ENCODE data around the gene CIDEB.

The CIDEB gene

DNA sequence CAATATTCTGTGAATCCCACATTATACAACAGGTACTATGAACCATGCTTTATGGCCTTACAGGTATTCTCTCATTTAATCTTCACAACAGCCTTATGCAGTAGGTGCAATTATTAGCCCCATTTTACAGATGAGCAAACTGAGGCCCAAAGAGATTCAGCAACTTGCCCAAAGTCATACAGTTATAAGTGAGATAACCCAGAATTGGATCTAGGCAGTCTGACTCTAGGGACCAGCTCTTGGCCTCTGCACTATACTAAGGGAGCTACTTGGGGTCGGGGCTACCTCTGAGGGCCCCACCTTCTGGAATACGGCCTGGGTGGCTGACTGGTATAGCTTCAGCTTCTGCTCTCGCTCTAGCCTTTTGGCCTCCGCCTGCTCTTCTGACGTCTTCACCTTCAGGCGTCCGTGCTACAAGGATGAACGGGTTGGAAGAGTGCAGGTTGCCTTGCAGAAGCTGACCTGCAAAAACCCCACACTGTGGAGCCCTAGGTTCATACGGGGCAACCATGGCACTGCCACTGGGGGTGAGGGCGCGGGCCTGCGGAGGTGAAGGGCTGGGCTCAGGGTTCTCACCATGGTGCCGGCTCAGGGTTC lies 37.1 kb downstream of the CIDEB start:
- peak in 1 of 58 donors; percentile 30 for DNase-seq

GRCh38 chr14:24269910-24270536 lies 37.8 kb downstream of the CIDEB start:
- DNase-seq: no peak

DNA sequence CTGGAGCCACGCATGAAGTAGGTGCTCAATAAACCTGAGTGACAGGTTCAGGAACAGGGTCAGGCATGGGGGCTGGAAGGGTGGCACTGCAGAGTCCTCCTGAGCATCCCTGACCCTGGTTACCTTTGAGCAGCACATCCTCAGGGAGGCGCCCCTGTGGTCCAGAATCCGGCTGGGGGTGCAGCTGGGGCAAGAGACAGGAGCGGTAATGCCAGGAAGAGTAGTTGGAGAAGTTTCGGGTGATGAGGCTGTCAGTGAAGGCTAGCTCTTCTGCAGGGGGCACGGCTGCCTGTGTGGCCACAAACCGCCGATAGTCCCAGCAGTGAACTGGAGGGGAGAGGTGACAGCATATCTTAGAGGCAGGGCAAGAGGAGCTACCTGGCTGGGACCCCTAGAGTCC lies 38.4 kb downstream of the CIDEB start:
- DNase-seq: no peak

DNA sequence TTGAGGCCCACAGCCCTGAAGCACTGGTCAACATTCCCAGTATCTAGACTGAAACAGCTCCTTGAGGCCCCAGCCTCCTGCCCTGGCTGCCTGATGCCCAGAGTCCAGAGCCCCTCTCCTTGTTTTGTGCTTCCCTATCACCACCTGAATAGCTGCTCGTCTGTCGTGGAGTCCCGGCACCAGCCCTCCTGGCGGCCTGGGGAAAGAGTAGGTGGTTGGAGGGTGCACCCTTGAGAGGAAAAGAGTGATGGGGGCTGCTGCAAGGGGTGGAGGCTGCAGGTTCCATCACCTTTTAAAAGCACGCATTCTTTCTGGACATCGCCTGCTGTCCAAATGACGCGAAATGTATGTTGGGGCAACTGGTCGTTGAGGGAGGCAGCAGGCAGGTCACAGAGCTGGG lies 39.6 kb downstream of the CIDEB start:
- no peak for DNase-seq

GRCh38 chr14:24267516-24267915 lies 40.3 kb downstream of the CIDEB start:
- no peak for DNase-seq

DNA sequence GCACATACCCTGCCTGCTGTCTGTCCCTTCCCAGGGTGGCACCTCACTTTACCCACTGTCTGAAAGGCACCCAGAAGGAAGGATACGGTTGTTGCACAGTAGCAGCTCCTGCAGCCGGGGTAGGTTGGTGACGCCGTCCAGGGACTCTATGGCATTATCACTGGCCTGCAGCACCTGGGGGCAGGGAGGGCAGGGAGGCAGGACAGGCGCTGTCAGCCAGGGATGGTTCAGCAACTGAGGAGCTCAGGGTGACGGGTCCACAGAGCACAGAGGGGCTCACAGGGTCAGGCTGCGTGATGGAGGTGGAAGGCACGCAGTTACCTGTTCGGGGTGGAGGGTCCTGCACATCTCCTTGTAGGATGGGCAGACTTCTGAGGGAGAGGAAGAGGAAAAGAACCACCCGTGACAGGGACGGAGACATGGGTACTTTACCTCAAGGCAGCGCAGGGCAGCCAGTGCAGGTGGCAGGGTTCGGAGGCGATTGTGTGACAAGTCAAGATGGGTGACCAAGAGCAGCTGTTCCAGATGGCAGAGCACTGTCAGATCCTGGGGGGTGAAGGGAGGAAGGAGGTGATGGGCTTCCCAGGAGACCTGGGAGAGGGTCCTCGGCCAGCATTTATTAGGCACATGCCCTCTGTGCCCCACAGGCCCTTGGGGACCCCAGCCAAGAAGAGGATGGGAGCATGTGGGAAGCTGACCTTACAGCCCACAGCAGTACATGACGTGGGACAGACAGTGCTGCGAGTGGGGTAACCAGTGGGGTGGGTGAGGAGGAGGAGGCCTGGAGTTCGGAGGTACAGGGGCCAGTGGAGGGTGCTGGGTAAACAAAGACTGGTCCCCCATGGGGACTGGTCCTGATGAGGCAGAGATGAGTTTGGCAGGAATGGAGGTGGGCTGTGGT lies 41.2 kb downstream of the CIDEB start:
- DNase-seq: no peak

- no peak for DNase-seq
Observed at GRCh38 chr14:24264298-24264697, 43.5 kb downstream of the CIDEB start.

DNA sequence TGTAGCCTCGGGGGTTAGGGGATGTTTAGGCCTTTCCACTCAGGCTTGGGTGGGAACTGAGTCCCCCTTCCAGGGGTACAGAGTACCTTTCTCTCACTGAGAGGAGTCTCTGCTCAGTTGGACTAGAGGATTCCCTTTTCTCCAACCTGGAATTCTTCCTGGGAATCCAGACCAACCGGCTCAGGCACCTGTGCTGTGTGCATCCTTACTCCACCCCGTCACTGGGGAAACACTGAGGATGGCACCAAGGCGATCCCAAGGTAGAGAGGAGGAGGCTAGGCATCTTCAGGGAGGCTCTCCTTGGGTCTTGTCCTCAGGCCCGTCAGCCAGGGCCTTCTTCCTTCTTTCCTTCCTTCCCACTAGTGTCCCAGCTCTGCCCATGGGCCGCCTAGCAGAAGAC lies 43.9 kb downstream of the CIDEB start:
- DNase-seq: no peak

DNA sequence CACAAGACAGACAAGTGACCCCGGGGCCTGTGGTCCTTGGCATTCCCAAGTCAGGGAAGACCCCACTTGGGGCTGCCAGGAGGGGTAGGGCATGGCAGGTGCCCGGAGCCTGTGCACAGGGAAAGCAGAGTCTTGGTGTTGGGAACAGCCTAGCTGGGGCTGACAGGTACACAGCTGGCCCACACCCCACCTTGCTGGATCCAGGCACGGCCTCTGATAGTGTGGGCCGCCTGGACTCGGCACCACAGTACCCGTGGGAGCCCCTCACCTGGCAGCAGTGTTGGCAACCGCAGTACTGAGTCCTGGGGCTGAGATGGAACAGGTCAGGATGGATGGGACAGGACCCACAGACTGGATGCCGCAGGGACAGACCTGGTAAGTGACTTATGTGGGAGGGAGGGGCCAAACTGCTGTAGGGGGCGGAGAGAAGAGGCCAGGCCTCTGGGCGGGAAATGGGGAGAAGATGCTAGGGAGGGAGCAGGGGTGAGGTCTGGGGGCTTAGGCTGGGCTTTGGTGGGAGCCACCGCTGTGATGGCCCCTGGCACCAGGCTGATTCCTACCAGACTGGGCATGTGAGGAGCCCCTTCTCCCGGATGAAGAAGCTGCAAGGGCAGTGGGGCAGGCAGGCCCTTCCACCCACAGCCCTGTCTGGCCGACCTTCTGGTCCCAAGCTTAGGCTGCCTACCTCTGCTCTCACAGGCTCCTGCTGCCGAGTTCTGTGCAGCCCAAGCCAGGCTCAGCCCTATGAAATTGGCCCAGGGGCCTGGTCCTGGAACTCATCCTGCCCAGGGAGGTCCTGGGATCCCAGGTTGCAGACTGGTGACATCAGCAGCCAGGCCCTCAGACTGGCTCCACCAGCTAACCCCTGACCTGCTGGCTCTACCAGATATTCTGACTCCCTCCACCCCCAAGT lies 44.7 kb downstream of the CIDEB start, which contains the start of gene TGM1:
TGM1 (minus strand) TSS at position 357 of the 913 bp plus-strand sequence. CDS start 825 bp downstream, outside the sequence.
- DNase-seq: no peak

GRCh38 chr14:24261969-24262327 lies 45.8 kb downstream of the CIDEB start:
- DNase-seq: no peak

- no peak for DNase-seq
Observed at GRCh38 chr14:24261256-24261968, 46.4 kb downstream of the CIDEB start.

- no peak for DNase-seq
Observed at GRCh38 chr14:24260780-24261157, 47.0 kb downstream of the CIDEB start.

- DNase-seq: no peak
Observed at GRCh38 chr14:24260026-24260779, 47.6 kb downstream of the CIDEB start.

- no peak for DNase-seq
Observed at GRCh38 chr14:24259282-24260025, 48.3 kb downstream of the CIDEB start.

DNA sequence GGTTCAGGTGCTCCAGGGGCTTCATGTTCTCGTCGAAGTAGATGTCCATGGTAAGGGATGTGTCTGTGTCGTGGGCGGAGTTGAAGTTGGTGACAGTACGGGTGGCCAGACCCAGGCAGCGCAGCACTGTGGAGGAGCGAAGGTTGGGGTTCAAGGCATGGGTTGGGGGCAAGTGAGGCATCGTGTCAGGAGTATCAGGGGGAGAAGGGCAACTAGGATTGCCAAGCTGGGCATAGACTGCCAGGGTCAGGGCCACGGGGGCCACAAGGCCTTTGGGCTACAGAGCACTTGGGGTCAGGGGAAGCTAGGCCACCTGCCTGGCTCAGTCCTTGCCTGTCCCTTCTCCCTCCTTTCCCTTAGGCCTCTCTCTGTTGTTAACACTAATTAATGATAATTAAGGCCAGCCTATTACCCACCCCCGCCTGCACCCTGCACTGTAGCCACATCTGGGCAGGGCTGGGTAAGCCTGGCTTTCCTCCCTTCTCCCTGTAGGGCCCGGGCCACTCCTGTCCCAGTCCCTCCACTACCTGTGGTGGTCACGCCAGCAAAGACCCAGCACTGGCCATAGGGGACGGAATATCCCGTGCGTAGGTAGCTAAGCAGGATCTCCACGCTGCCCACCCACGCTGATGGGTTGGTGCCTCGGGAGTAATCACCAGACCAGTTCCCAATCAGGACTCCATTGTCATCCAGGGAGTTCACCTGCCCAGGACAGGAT lies 49.1 kb downstream of the CIDEB start:
- no peak for DNase-seq

- no peak for DNase-seq
Observed at GRCh38 chr14:24258119-24258518, 49.7 kb downstream of the CIDEB start.

- DNase-seq: no peak
Observed at GRCh38 chr14:24256960-24257359, 50.8 kb downstream of the CIDEB start.

DNA sequence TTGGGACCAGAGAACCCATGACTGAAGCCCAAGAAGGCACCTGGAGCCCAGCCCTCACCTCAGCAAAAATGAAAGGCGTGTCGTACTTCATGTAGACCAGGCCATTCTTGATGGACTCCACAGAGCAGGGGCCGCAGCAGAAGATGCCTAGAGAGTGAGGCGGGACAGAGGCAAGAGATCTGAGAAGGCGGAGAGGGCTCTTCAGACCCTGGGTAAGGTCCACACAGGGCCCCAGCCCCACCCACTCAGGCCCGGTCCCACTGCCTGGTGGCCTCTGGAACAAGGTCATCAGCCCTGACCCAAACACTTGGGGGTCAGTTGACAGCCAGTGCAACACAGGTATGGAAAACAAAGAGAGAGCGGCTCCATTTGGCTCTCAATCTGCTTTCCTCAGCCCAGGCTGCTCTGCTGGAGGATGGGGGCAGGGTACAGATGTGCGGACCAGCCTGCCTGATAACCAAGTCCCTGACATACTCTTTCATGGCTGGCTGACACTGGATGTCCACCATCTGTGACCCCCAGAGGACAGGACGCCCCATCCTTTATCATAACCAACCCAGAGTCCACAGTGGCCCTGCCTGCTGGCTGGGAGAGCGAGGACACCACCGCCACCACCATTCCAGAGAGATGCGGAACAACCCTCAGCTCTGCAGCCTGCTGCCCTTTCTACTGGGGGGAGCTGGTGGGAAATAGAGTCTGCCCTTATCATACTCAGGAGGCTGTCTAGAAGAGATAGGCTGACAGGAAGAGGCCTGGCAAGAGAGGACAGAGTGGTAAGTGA lies 51.7 kb downstream of the CIDEB start:
- no peak for DNase-seq
